Stimulated activated naive CD4-positive, alpha-beta T cell (primary cell): Measurements from ENCODE around the gene ROBO4.

Experiments used
- DNase-seq, 6 experiments: peaks; one replicate each; lab custom pipeline; 2025; lab: John Stamatoyannopoulos, UW

The ROBO4 gene

DNA sequence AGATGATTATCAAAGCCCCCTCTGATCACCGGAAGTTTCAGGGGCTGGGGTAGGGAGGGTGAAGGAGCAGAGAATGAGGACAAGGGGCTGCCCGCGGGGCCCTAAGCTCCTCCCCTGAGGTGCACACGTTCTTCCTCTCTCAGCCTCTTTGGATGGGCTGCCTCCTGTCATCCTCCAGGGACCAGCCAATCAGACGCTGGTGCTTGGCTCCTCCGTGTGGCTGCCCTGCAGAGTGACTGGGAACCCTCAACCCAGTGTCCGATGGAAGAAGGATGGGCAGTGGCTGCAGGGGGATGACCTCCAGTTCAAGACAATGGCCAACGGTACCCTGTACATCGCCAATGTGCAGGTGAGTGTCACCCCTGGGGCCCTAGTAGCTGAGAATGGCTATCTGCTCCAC lies 24.9 kb downstream of the ROBO4 start:
- no peak for DNase-seq

DNA sequence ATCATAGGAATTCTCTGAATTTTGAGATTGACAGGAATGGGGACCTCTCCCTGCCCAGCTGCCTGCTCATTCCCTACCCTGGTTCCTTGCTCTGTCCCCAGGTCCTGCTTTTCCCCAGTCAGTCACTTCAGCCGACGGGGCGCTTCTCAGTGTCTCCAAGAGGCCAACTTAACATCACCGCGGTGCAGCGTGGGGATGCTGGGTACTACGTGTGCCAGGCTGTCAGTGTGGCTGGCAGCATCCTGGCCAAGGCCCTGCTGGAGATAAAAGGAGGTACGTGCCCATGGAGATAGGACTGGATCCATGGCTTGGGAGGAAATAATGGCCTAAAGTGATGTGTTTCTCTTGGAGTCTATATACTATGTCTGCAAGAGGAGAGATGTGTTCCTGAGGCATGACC lies 25.4 kb downstream of the ROBO4 start:
- no peak for DNase-seq

DNA sequence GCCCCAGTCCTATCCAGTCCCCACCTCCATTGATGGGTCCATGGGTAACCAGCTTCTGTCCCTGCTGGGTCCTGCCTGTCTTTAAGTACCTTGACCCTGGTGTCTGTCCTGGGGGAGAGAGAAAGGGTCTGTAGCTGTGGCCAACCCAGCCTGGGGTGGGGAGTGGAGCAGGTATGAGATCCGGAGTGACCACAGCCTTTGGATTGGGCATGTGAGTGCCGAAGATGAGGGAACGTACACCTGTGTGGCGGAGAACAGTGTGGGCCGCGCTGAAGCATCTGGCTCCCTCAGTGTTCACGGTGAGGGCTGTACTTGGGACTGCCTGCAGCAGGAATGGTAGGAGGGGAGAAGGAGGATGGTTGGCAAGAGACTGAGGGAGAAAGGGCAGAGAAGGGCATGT lies 27.2 kb downstream of the ROBO4 start:
- DNase-seq, result no peak

DNA sequence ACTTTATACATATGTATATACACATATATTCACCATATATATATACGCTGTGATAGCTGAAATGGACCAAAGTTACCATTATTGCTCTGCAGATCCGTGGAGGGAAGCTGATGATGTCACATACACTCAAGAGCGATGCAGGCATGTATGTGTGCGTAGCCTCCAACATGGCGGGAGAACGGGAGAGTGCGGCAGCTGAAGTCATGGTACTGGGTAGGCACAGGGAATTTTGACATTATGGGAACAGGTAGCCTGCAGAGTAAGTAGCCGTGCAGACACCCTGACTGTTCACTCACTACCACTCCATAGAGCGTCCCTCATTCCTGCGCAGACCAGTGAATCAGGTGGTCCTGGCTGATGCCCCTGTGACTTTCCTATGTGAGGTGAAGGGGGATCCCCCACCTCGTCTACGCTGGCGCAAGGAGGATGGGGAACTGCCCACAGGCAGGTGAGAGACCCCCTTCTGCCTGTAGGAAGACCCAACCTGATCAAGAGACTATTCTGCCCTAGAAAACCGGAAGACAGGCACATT lies 27.7 kb downstream of the ROBO4 start:
- no peak for DNase-seq

DNA sequence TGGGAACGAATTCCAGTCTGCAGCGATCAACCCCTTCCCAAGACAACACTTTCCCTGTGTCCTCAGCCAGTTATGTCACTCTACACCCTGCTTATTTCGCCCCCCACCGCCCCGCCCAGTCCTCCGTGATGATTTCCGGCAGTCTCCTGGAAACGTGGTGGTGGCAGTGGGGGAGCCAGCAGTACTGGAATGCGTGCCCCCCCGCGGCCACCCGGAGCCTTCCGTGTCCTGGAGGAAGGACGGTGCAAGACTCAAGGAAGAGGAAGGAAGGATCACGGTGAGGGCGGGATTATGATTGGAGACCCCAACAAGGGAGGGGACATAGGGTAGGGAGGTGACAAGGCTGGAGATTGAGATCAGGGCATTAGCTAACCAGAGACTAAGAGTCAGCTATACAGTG lies 28.3 kb downstream of the ROBO4 start:
- no peak for DNase-seq

DNA sequence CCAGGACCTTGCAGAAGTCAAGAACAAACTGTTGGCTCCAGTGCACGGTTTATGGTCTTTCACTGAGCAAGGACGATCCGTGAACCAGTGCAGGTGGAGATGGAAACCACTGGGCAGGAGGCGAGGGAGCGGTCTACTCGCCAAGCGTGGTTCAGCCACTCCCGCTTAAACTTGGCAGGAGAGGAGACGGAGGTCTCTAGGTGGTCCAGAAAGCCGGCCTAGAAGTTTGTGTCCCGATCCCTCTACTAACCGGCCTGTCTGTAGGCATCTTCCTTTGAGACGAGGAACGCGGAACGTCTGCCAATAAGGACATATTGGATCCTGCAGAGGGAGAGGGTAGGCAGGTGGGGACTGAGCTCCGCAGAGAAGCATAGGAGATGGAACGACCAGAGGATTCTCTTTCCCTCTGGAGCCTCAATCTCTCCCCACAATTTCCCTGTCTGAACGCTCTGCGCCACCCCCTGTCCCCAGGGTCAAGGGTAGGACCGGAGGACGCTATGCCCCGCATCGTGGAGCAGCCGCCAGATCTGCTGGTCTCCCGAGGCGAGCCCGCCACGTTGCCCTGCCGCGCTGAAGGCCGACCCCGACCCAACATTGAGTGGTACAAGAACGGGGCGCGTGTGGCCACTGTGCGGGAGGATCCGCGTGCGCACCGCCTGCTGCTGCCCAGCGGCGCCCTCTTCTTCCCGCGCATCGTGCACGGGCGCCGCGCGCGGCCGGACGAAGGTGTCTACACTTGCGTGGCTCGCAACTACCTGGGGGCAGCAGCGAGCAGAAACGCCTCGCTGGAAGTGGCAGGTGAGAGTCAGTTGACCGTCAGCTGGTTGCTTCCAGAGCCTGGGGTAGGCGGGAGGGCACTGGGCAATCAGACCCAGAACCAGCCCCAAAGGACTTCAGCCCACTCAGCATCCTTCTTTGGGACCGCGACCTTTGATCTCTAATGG lies 29.1 kb downstream of the ROBO4 start:
- no peak for DNase-seq

DNA sequence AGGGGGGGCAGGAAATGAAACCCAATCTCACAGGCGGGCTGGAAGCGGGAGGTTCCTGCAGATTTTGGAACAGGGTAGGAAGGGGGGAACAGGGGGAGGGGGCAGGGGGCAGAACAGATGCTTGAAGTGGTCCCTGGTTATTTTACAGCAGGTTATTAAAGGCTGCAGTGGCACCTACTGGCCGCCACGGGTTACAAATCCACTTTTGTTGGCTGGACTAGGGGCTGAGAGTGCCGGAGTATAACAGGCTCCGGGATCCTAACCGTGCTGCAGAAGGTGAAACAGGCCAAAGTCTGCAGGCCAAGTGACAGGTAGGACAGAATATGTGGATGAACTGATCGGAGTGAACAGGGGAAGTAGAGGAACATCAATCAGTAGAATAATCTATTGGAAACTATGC lies 30.0 kb downstream of the ROBO4 start:
- no peak for DNase-seq

DNA sequence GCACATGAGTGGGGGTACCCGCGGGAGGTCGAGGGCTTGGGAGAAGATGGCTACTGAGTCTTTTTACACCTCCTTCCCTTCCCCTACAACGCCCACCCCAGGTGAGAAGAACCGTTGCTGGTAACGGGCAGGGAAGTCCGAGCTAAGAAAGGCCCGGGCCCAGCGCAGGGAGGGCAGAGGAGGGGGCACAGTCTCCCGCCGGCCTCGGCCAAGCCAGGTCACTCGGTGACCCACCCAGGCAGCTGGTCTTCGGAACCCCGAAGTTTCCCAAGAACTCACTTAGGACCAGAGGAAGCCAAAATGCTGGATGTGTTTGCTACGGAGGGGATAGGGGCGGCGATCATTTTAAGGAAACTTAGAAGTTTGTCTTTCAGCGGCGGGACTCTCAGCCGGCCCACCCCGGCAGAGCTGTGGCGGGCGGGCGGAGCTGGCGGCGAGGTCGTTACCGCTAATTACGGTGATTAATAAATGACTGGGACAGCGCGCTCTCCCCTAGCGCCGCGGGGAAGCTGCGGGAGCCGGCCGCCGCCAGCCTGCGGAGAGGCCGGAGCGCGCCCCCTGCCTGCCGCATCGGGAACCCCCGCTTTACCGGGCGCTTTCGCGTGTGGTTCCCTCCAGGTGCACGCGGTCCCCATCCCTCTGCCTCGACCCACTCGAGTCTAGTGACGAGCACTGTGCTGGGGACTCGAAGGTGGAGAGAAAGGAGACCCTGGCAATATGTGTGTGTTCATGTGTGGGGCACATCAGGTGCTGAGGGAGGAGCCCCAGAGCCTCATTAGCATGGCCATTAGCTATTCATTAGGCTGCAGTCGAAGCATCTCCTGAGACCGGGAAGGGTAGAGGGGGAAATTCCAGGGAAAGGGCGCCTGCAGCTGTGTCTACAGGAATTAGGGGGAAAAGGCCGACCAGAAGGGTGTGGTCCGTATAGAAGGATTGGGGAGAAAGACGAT lies 31.5 kb downstream of the ROBO4 start:
- DNase-seq, result peak; percentile 10 to 59 (median 23)

DNA sequence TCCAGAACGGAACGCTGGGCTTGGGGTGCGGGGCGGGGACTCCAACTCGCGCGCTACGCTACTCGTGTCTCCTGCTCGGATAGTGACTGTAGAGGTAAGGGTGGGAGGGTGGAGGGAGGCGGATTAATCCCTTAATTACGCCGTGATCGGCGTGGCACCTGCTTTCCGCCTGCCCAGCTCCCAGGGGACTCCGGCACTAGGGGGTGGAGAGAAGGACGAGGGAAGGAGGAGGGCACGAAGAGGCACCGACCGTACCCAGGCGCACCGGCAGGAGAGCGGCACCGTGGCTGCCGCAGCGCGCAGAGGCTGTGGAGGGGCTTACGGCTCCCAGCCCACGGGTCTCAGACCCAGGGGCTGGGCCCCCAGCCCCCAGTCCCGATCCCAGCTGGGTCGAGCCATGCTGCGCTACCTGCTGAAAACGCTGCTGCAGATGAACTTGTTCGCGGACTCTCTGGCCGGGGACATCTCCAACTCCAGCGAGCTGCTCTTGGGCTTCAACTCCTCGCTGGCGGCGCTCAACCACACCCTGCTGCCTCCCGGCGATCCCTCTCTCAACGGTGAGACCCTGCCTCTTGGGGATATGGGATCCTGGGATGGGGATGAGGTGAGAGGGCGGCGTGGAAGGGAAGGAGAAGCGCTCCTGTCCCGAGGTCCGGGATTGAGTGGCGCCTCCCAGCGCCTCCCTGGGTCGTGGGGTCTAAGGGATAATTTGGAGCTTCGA lies 32.3 kb downstream of the ROBO4 start, which contains the start of gene ROBO3:
Gene ROBO3 (plus strand): TSS at position 252 of the 721 bp plus-strand sequence. CDS start 146 bp downstream, at position 398.
- DNase-seq, result peak in 1 of 6 experiments; percentile 15

DNA sequence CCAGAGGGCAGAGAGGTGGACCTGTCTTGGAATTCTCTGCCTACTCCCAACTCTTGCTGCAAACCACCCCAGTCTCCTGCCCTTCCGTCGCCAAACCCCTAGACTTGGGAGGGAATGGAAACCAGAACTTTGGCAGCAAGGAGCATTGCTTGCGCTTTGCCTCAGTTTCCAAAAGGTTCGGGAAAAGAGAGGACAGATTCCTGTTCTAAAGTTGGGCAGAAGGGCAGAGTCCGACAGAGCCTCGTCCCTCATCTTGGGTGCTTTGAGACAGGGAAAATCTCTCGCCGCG lies 32.8 kb downstream of the ROBO4 start:
- DNase-seq, result no peak

DNA sequence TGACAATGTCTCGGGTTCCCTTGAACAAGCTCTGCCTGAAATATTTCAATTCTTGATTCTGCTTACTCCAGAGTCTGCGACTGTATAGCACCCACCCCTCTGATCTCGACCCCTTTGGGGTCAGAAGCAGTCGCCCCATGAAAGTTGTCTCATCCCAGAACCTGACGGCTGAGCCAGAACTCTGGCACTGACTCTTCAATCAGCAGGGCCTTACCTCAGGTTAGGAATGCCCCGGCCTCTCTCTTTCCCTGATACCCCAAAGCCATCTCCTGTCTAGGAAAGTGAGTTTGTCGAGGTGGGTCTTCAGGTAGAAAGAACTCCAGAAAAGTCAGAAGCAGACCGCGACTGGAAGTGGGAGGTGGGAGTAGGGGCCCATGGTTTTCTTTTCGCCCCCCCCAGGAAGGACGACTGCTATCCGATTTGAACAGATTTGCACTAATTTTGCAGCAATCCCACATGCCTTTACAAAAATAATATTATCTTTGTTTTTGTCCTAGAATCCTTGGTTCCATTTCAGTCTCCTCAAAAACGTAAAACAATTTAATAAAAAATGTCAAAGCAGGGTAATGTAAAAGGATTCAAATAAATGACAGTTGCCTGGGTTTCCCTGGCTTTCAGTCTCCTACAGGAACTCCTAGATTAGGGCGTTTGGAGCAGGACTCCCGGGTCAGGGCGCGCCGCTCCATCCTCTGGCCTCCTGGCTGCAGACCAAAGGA lies 33.3 kb downstream of the ROBO4 start:
- no peak for DNase-seq

DNA sequence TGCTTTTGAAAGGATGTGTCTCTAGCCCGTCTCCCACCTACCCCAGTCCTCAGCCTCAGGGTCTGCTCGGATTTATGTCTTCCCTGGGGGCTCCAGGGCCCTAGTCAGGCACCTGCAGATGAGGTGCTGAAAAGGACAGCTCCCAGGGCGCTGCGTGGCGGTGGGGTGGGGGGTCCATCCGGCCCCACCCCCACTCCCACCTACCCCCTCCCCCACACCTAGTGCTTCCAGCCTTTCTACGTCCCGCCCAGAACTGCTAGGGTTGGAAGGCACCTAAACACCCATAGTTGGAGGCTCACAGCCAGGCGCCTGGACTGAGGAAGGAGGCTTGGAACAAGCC lies 33.9 kb downstream of the ROBO4 start:
- no peak for DNase-seq

DNA sequence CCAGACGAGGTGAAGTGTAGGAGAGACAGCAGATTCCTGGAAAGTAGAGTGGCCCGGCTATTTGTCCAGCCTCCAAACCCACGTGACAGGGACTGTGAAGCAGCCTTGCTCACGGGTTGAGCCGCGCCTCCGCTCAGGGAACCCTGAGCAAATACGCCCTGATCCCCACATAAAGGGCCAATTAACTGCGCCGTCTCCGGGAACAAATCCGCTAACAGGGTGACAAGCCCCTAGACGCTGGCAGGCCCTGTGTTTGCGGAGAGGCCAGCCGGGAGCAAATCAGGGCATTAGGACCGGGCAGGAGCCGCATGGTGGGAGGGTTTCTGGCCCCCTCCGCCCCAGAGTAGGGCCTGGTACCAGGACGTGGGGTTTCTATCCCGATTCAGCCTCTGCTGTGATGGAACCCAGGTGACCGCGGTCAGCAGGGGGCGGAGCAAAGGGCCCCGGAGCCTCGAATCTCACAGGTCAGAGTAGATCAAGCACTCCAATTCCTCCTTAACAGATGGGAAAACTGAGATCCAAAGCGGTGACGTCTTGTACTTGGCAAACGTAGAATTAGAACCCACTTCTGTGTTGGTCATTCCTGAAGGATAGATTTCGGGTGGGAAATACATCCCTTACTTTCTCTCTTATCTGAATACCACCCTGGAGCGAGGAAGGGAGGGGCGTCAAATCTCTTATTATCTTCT lies 34.4 kb downstream of the ROBO4 start:
- no peak for DNase-seq

DNA sequence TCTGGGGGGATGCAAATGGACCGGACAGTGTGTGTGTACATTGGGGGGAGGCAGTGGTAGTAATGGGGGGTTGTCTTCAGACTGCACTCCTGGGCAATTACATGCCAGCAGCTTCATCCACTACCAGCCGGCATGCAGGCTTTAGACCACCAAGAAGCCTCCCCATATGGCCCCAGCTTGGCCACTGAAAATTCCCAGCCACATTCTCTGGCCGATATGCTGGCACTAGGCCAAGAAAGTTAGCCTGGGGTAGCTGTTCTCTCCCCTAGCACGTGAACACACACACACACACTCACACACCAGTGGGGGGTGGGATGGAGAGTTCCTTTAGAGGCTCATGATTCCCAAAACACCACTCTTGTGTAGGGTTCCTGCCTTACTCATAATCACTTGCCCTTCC lies 36.0 kb downstream of the ROBO4 start:
- no peak for DNase-seq

DNA sequence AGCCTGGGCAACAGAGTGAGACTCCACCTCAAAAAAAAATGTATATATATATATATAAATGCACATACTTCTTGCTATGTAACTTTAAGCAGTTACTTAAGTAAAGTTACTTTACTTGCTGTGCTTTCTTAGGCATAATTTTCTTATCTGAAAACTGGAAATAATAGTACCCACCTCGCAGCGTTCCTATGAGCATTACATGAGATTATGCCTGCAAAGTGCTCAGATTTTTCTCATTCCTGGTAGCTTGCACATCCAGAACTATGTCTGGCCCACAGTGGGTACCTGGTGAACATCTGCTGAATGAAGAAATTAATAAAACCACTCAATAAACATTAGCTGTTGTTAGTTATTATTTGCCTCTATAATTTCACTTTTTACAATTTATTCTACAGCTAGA lies 38.5 kb downstream of the ROBO4 start:
- DNase-seq, result no peak

DNA sequence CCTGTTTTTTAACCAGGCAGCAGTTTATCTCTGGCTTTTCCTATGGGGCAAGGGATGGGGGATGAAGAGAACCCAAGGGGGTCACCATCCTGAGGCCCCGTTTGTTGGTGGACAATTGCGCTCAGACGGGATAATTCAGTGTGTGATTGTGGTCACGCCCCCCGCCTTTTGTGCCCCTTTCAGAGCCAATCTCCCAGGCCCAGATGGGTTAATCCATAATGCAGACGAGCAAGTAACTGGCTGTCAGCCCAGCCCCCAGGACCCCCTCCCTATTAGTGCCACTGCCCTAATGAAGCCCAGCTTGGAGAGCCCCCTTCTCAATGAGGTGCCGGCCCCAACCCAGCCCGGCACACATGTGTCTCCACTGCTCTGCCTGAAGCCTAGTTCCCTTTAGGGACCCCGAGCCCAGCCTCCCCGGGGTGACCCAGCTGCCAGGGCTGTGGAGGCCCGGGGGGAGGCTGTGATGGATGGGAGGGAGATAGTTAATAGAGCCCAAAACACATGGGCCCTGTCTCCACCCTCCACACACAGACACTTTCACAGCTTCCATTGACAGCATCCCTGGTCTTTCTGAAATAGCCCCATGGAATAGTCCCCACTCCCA lies 51.5 kb downstream of the ROBO4 start:
- DNase-seq, result no peak

DNA sequence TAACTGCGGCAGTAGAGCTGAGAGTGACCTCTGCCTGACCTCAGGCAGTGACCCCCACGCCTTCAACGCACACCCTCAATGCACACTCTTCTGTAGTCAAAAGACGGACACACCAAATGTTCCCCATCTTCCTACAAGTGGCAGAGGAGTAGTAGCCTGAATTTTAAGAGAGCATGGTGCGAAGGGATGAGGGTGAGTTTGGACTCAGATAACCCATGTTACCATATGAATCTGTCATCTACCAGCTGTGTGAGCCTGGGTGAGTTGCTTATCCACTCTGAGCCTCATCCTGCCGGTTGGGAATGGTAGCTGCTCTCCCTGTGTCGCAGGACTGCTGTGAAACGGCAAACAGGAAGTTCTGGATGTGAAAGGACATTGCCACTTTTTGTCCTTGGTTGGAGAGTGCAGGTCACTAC lies 53.0 kb downstream of the ROBO4 start:
- DNase-seq, result no peak

DNA sequence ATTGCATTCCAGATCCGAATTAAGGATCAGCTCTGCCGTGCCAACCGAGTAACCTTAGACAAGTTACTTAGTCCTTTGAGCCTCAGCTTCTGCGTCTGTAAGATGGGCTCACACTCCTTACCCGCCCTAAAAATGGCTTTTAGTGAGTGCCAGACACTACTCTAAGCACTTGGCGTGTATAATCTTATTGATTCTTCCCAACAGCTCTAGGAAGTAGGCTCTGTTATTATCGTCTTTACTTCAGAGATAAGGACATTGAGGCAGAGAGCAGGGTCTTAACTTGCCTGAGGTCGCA lies 54.1 kb downstream of the ROBO4 start:
- no peak for DNase-seq

DNA sequence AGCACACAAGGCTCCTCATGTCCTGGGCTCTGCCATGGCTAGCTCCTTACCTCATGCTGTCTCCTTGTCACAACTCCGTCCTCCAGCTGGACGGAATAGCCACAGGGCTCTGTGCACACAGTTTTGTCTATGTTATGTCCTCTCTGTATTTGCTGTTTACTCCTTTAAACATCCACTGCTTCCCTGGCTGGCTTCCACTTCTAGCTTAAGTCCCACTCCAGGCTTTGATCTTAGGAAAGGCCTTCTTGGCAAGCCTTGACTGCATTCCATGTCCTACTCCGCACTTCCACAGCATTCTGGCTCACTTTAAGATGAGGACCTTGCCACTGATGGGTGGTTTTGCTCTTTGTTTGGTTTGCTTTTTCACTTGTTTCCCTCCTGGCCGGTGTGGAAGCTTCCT lies 55.4 kb downstream of the ROBO4 start:
- no peak for DNase-seq

DNA sequence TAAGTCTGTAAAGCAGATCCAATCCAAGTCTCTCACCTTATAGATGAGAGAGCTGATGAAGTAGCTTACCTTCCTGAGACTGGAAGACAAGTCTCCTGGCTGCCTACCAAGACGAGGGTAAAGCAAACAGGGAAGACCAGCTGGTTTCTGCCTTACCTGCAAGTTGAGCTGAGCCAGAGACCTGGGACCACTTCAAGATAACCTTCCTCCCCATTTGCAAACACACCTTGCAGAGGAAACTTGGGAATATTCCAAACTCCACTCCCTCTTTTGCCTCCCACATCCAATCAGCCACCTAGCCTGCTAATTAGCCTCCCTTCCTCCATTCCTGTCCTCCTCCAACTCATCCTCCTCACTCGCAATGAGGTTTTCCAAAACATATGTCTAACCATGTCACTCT lies 55.8 kb downstream of the ROBO4 start:
- DNase-seq, result no peak

DNA sequence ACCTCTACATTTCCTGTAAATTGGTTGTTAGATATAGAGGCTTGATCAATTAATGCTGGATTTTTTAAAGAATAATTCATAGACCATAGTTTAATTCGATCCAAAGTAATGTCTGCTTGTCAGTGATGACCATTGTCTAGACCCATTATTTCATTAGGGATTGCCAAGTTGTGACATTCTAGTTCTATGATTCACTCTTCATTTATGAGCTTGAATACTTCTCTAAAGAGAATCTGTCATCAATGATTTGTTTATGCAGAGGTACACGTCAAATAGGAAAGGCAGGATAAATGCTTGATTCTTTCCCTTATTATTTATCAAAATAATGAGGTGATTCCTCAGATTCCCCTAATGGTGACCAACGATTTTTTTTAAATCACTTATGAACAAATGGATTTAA lies 56.5 kb downstream of the ROBO4 start:
- DNase-seq, result no peak
